ENCODE measurements around the gene DNM3. TPM values are rescaled to one million over a fixed set of nuclear protein-coding genes. Genes with fewer than 3 reads are reported as not detected.

Gene DNM3
- total and polyA plus RNA-seq, 2 experiments from 2014 or later, result 5.2 to 12.2 TPM

GRCh38 chr1:172408958-172409357 is 567.7 kb downstream of the DNM3 start:
- Histone ChIP-seq H2AFZ (no peak overlapping the region), H3K36me3 (ENCODE audit: insufficient read depth) (no peaks in the 10 kb centered on the region), H4K20me1 (replicated peaks; ENCODE audit: insufficient read depth) (no peaks in the 10 kb centered on the region), H3F3A (replicated peaks; ENCODE audit: low read depth) (no peaks in the 10 kb centered on the region), H3K79me2 (replicated peaks; ENCODE audit: insufficient read depth) (no peaks in the 10 kb centered on the region), H3K27me3 (ENCODE audit: insufficient read depth) (no peaks in the 10 kb centered on the region), H3K4me3 (no peak overlapping the region), H3K27ac (ENCODE audit: low read depth) (no peak overlapping the region), H3K9me2 (ENCODE audit: insufficient read depth) (no peaks in the 10 kb centered on the region), H3K4me2 (no peak overlapping the region), H3K4me1 (ENCODE audit: insufficient read depth) (no peaks in the 10 kb centered on the region)
- Mint-ChIP-seq H3K27me3 (ENCODE audit: insufficient read depth, low read depth, poor library complexity) (no peaks in the 10 kb centered on the region), H3K9me3 (no peaks in the 10 kb centered on the region), H3K4me1 (no peaks in the 10 kb centered on the region), H3K27ac (no peak overlapping the region), H3K4me3 (no peak overlapping the region), H3K36me3 (ENCODE audit: low read depth) (no peaks in the 10 kb centered on the region)
- ATAC-seq (no peak), DNase-seq (ENCODE audit: low spot score) (no peak)
- TF ChIP-seq REST (IDR thresholded peaks at IDR 0.05; ENCODE audit: unreplicated experiment) (no peak), JUNB (IDR thresholded peaks at IDR 0.05; ENCODE audit: unreplicated experiment) (no peak), EZH2 (IDR thresholded peaks at IDR 0.05; ENCODE audit: low read depth, unreplicated experiment) (no peak), POLR2AphosphoS5 (IDR thresholded peaks at IDR 0.05; ENCODE audit: low read depth) (no peak), EZH2phosphoT487 (IDR thresholded peaks at IDR 0.05; ENCODE audit: unreplicated experiment) (no peak), ZNF114 (CRISPR knock-in tag; IDR thresholded peaks at IDR 0.05) (no peak), CREB1 (CRISPR knock-in tag; IDR thresholded peaks at IDR 0.05; ENCODE audit: low read depth) (no peak), ZNF331 (CRISPR knock-in tag; IDR thresholded peaks at IDR 0.05; ENCODE audit: low read depth) (no peak)
- TF ChIP-seq, protein P1, sequence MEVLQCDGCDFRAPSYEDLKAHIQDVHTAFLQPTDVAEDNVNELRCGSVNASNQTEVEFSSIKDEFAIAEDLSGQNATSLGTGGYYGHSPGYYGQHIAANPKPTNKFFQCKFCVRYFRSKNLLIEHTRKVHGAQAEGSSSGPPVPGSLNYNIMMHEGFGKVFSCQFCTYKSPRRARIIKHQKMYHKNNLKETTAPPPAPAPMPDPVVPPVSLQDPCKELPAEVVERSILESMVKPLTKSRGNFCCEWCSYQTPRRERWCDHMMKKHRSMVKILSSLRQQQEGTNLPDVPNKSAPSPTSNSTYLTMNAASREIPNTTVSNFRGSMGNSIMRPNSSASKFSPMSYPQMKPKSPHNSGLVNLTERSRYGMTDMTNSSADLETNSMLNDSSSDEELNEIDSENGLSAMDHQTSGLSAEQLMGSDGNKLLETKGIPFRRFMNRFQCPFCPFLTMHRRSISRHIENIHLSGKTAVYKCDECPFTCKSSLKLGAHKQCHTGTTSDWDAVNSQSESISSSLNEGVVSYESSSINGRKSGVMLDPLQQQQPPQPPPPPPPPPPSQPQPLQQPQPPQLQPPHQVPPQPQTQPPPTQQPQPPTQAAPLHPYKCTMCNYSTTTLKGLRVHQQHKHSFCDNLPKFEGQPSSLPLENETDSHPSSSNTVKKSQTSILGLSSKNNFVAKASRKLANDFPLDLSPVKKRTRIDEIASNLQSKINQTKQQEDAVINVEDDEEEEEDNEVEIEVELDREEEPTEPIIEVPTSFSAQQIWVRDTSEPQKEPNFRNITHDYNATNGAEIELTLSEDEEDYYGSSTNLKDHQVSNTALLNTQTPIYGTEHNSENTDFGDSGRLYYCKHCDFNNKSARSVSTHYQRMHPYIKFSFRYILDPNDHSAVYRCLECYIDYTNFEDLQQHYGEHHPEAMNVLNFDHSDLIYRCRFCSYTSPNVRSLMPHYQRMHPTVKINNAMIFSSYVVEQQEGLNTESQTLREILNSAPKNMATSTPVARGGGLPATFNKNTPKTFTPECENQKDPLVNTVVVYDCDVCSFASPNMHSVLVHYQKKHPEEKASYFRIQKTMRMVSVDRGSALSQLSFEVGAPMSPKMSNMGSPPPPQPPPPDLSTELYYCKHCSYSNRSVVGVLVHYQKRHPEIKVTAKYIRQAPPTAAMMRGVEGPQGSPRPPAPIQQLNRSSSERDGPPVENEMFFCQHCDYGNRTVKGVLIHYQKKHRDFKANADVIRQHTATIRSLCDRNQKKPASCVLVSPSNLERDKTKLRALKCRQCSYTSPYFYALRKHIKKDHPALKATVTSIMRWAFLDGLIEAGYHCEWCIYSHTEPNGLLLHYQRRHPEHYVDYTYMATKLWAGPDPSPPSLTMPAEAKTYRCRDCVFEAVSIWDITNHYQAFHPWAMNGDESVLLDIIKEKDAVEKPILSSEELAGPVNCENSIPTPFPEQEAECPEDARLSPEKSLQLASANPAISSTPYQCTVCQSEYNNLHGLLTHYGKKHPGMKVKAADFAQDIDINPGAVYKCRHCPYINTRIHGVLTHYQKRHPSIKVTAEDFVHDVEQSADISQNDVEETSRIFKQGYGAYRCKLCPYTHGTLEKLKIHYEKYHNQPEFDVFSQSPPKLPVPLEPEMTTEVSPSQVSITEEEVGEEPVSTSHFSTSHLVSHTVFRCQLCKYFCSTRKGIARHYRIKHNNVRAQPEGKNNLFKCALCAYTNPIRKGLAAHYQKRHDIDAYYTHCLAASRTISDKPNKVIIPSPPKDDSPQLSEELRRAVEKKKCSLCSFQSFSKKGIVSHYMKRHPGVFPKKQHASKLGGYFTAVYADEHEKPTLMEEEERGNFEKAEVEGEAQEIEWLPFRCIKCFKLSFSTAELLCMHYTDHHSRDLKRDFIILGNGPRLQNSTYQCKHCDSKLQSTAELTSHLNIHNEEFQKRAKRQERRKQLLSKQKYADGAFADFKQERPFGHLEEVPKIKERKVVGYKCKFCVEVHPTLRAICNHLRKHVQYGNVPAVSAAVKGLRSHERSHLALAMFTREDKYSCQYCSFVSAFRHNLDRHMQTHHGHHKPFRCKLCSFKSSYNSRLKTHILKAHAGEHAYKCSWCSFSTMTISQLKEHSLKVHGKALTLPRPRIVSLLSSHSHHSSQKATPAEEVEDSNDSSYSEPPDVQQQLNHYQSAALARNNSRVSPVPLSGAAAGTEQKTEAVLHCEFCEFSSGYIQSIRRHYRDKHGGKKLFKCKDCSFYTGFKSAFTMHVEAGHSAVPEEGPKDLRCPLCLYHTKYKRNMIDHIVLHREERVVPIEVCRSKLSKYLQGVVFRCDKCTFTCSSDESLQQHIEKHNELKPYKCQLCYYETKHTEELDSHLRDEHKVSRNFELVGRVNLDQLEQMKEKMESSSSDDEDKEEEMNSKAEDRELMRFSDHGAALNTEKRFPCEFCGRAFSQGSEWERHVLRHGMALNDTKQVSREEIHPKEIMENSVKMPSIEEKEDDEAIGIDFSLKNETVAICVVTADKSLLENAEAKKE (CRISPR knock-in tag; IDR thresholded peaks at IDR 0.05), result no peak
